ENCODE results near the gene NUDT15. TPM values are rescaled to one million over a fixed set of nuclear protein-coding genes. Genes with fewer than 3 reads are reported as not detected.

NUDT15 gene
- total and polyA plus RNA-seq, 10 of the 15 experiments (the other 5 are each of a cell fraction or from before 2014, with no cell fraction given), result 11.4 to 26.7 (median 18.0) TPM

DNA sequence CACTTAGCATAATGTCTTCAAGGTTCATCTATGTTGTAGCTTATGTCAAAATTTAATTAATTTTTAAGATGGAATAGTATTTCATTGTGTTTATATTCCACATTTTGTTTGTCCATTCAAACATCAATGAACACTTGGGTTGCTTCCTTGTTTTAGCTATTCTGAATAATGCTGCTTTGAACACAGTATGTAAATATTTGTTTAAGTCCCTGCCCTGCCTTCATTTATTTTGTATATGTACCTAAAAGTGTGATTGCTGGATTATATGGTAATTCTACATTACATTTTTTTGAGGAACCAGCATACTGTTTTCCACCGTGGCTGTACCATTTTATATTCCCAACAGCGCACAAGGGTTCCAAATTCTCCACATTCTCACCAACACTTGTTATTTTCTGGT is 18.9 kb upstream of the NUDT15 start:
- Histone ChIP-seq H3K27ac (ENCODE audit: control insufficient read depth, insufficient read depth) (no peak overlapping the region), H3K4me2 (ENCODE audit: control insufficient read depth, insufficient read depth) (no peak overlapping the region), H4K20me1 (ENCODE audit: control insufficient read depth, insufficient read depth) (no peaks in the 10 kb centered on the region), H3K9ac (ENCODE audit: control insufficient read depth, insufficient read depth, low read length) (no peak overlapping the region), H3K79me2 (ENCODE audit: control insufficient read depth, insufficient read depth, low read length) (no peaks in the 10 kb centered on the region), H3K4me1 (ENCODE audit: control insufficient read depth, insufficient read depth, low read length) (no peaks in the 10 kb centered on the region), H3K27me3 (replicated peaks in 1 of 2; ENCODE audit: control insufficient read depth in 2 of 2, insufficient read depth in 2 of 2, low read length in 1 of 2) (no peaks in the 10 kb centered on the region), H3K36me3 (ENCODE audit: control insufficient read depth in 2 of 2, insufficient read depth in 2 of 2, low read length in 1 of 2) (no peaks in the 10 kb centered on the region), H3K4me3 (no peak overlapping the region), H2AFZ (ENCODE audit: control insufficient read depth, low read depth, low read length) (no peak overlapping the region), H3K9me3 (replicated peaks; ENCODE audit: control insufficient read depth, insufficient read depth, low read length) (no peaks in the 10 kb centered on the region)
- TF ChIP-seq CEBPB (IDR thresholded peaks at IDR 0.05; ENCODE audit: borderline replicate concordance in 1 of 2, low read depth in 2 of 2, low read length in 2 of 2) (no peak), ZNF24 (IDR thresholded peaks at IDR 0.05) (no peak)
- ChIA-PET RAD21 (ENCODE audit: unreplicated experiment) (no interaction called here), SMC1A (ENCODE audit: uncharacterized antibody, unreplicated experiment) (interaction anchor here (0.9 kb wide), 1 partner anchor 49 kb away, joined by 3 read pairs; no protein-coding TSS in a partner anchor), CTCF (interaction anchor here (0.7 kb wide), 1 partner anchor 19 kb away, joined by 3 read pairs; no protein-coding TSS in a partner anchor), POLR2A (no interaction called here)
- 62% methylated on average over 2 of the region's 2 CpGs for WGBS (ENCODE audit: insufficient coverage, insufficient replicate concordance, low lambda C conversion rate, missing lambda C conversion rate)
- DNase-seq (ENCODE audit: low read depth, low spot score) (no peak), ATAC-seq (no peak), FAIRE-seq (no peak)
- intact Hi-C loops (cut with micrococcal nuclease; ENCODE audit: unreplicated experiment), result no loop called here
- in situ Hi-C loops (cut with MboI), result no loop called here
- no TSS peak for BruUV-seq (replicated peaks)

DNA sequence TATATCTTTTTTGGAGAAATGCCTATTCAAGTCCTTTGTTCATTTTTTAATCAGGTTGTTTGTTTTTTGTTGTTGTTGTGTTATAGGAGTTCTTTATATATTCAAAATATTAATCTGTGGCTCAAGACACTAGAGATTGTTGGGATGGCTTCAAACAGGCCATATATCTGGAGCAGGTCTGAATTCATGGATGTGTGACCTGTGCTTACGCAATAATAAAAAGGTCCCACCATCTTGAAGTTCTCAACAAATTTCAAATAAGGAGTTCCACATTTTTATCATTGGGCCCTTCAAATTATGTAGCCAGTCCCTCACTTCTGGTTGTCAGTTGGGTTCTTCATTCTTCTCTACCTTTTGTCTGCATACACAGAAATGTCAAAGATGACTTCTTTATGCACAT is 17.7 kb upstream of the NUDT15 start:
- Histone ChIP-seq H3K4me1 (ENCODE audit: control insufficient read depth, insufficient read depth, low read length) (no peaks in the 10 kb centered on the region), H4K20me1 (ENCODE audit: control insufficient read depth, insufficient read depth) (no peaks in the 10 kb centered on the region), H3K9ac (ENCODE audit: control insufficient read depth, insufficient read depth, low read length) (no peak overlapping the region), H3K4me3 (no peak overlapping the region), H3K9me3 (replicated peaks; ENCODE audit: control insufficient read depth, insufficient read depth, low read length) (no peaks in the 10 kb centered on the region), H2AFZ (ENCODE audit: control insufficient read depth, low read depth, low read length) (no peak overlapping the region), H3K27ac (ENCODE audit: control insufficient read depth, insufficient read depth) (no peak overlapping the region), H3K79me2 (ENCODE audit: control insufficient read depth, insufficient read depth, low read length) (no peaks in the 10 kb centered on the region), H3K27me3 (replicated peaks in 1 of 2; ENCODE audit: control insufficient read depth in 2 of 2, insufficient read depth in 2 of 2, low read length in 1 of 2) (no peaks in the 10 kb centered on the region), H3K4me2 (ENCODE audit: control insufficient read depth, insufficient read depth) (no peak overlapping the region), H3K36me3 (ENCODE audit: control insufficient read depth in 2 of 2, insufficient read depth in 2 of 2, low read length in 1 of 2) (no peaks in the 10 kb centered on the region)
- BruUV-seq (replicated peaks), result no TSS peak
- no peak for FAIRE-seq
- no peak for DNase-seq (ENCODE audit: low read depth, low spot score)
- ChIA-PET SMC1A (ENCODE audit: uncharacterized antibody, unreplicated experiment) (interaction anchor here (0.7 kb wide), 1 partner anchor 76 kb away, joined by 3 read pairs; no protein-coding TSS in a partner anchor), POLR2A (no interaction called here), RAD21 (ENCODE audit: unreplicated experiment) (no interaction called here), CTCF (no interaction called here)
- 100% methylated on average over 1 of the region's 1 CpG for WGBS (ENCODE audit: insufficient coverage, insufficient replicate concordance, low lambda C conversion rate, missing lambda C conversion rate)
- ATAC-seq, result no peak
- intact Hi-C loops (cut with micrococcal nuclease; ENCODE audit: unreplicated experiment), result no loop called here
- no peak for TF ChIP-seq NRF1 (conservative IDR thresholded peaks at IDR 0.05; ENCODE audit: low read depth, low read length)
- TF ChIP-seq TCF3 (IDR thresholded peaks at IDR 0.05; ENCODE audit: borderline replicate concordance, insufficient read depth, low read depth, low read length), result no peak
- TF ChIP-seq ZNF622 (IDR thresholded peaks at IDR 0.05), result no peak
- TF ChIP-seq, protein P1, sequence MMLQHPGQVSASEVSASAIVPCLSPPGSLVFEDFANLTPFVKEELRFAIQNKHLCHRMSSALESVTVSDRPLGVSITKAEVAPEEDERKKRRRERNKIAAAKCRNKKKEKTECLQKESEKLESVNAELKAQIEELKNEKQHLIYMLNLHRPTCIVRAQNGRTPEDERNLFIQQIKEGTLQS (IDR thresholded peaks at IDR 0.05; ENCODE audit: borderline replicate concordance, extremely low read depth, low read depth, low read length), result no peak
- in situ Hi-C loops (cut with MboI), result no loop called here

Data from GM12878 (cell line).